ENCODE data around the gene ATP10B.

- TF ChIP-seq CTCF (IDR thresholded peaks at IDR 0.05) (no peak), POLR2A (IDR thresholded peaks at IDR 0.05) (no peak)
Measured at GRCh38 chr5:160629003-160629402, 223.0 kb downstream of the ATP10B start.
